ENCODE data around the gene WDR74. TPM values are rescaled to one million over a fixed set of nuclear protein-coding genes. Genes with fewer than 3 reads are reported as not detected.
A peak's percentile ranks its signal among the peaks of the same experiment; 100 is the strongest.

WDR74 gene
- total RNA-seq, 1 donor from 2014 or later = 42.2 TPM

DNA sequence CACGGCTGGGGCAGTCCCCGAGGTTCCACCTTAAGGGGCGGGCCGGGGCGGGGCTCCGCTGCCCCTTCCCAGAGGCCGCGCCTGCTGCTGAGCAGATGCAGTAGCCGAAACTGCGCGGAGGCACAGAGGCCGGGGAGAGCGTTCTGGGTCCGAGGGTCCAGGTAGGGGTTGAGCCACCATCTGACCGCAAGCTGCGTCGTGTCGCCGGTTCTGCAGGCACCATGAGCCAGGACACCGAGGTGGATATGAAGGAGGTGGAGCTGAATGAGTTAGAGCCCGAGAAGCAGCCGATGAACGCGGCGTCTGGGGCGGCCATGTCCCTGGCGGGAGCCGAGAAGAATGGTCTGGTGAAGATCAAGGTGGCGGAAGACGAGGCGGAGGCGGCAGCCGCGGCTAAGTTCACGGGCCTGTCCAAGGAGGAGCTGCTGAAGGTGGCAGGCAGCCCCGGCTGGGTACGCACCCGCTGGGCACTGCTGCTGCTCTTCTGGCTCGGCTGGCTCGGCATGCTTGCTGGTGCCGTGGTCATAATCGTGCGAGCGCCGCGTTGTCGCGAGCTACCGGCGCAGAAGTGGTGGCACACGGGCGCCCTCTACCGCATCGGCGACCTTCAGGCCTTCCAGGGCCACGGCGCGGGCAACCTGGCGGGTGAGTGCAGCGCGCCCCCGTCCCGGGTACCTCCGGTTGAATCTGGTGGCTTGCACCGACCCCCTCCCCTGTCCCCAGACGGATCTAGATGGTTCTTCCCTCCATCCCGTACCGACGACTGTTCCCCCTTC, 41.6 kb upstream of the WDR74 start, which contains the start of gene SLC3A2:
Gene SLC3A2, plus strand, starts transcription at position 94 of the 776 bp plus-strand sequence. Its CDS starts 128 bp downstream, at position 222.
- peaks cover 16% of the 10 kb centered on the region for H3K27me3 Mint-ChIP-seq (ENCODE audit: unreplicated experiment)
- peak; percentile 87 for DNase-seq (ENCODE audit: low spot score)
- TF ChIP-seq, protein P1, sequence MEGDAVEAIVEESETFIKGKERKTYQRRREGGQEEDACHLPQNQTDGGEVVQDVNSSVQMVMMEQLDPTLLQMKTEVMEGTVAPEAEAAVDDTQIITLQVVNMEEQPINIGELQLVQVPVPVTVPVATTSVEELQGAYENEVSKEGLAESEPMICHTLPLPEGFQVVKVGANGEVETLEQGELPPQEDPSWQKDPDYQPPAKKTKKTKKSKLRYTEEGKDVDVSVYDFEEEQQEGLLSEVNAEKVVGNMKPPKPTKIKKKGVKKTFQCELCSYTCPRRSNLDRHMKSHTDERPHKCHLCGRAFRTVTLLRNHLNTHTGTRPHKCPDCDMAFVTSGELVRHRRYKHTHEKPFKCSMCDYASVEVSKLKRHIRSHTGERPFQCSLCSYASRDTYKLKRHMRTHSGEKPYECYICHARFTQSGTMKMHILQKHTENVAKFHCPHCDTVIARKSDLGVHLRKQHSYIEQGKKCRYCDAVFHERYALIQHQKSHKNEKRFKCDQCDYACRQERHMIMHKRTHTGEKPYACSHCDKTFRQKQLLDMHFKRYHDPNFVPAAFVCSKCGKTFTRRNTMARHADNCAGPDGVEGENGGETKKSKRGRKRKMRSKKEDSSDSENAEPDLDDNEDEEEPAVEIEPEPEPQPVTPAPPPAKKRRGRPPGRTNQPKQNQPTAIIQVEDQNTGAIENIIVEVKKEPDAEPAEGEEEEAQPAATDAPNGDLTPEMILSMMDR (IDR thresholded peaks at IDR 0.05; ENCODE audit: unreplicated experiment) = peak; percentile 59
- H3K9me3 Mint-ChIP-seq (ENCODE audit: unreplicated experiment) = no peaks in the 10 kb centered on the region
- H3K4me1 Mint-ChIP-seq (ENCODE audit: unreplicated experiment) = peaks cover 58% of the 10 kb centered on the region
- peak within 1 kb of the TSS; percentile 100 for H3K4me3 Mint-ChIP-seq (ENCODE audit: unreplicated experiment)
- peaks cover 46% of the 10 kb centered on the region for H3K36me3 Mint-ChIP-seq (ENCODE audit: low read depth, unreplicated experiment)
- H3K27ac Mint-ChIP-seq (ENCODE audit: unreplicated experiment) = peak within 1 kb of the TSS; percentile 99

- Mint-ChIP-seq H3K4me3 (ENCODE audit: unreplicated experiment) (peak overlapping the region; percentile 100), H3K27me3 (ENCODE audit: unreplicated experiment) (peaks cover 16% of the 10 kb centered on the region), H3K36me3 (ENCODE audit: low read depth, unreplicated experiment) (peaks cover 42% of the 10 kb centered on the region), H3K4me1 (ENCODE audit: unreplicated experiment) (peaks cover 52% of the 10 kb centered on the region), H3K9me3 (ENCODE audit: unreplicated experiment) (no peaks in the 10 kb centered on the region), H3K27ac (ENCODE audit: unreplicated experiment) (peak overlapping the region; percentile 99)
- DNase-seq (ENCODE audit: low spot score) = peak; percentile 19
- TF ChIP-seq, protein P1 (IDR thresholded peaks at IDR 0.05; ENCODE audit: unreplicated experiment) = no peak
Measured at GRCh38 chr11:62880231-62880802, 40.9 kb upstream of the WDR74 start.

GRCh38 chr11:62879235-62879978, 40.0 kb upstream of the WDR74 start:
- Mint-ChIP-seq H3K27ac (ENCODE audit: unreplicated experiment) (peak overlapping the region; percentile 83), H3K4me3 (ENCODE audit: unreplicated experiment) (peak overlapping the region; percentile 100), H3K4me1 (ENCODE audit: unreplicated experiment) (peaks cover 48% of the 10 kb centered on the region), H3K27me3 (ENCODE audit: unreplicated experiment) (peaks cover 16% of the 10 kb centered on the region), H3K36me3 (ENCODE audit: low read depth, unreplicated experiment) (peaks cover 37% of the 10 kb centered on the region), H3K9me3 (ENCODE audit: unreplicated experiment) (no peaks in the 10 kb centered on the region)
- DNase-seq (ENCODE audit: low spot score) = no peak
- TF ChIP-seq, protein P1 (IDR thresholded peaks at IDR 0.05; ENCODE audit: unreplicated experiment) = no peak

GRCh38 chr11:62876712-62877111, 37.3 kb upstream of the WDR74 start:
- TF ChIP-seq, protein P1 (IDR thresholded peaks at IDR 0.05; ENCODE audit: unreplicated experiment) = no peak
- Mint-ChIP-seq H3K9me3 (ENCODE audit: unreplicated experiment) (no peaks in the 10 kb centered on the region), H3K4me1 (ENCODE audit: unreplicated experiment) (peaks cover 21% of the 10 kb centered on the region), H3K27me3 (ENCODE audit: unreplicated experiment) (peaks cover 10% of the 10 kb centered on the region), H3K4me3 (ENCODE audit: unreplicated experiment) (peak overlapping the region; percentile 31), H3K36me3 (ENCODE audit: low read depth, unreplicated experiment) (peaks cover 12% of the 10 kb centered on the region), H3K27ac (ENCODE audit: unreplicated experiment) (peak overlapping the region; percentile 9)
- no peak for DNase-seq (ENCODE audit: low spot score)

Measured in endothelial cell (in vitro differentiated cells).